ENCODE results near the gene STMP1.
A peak's percentile ranks its signal among the peaks of the same experiment; 100 is the strongest.

The STMP1 gene

GRCh38 chr7:135706858-135707569 lies 44.7 kb downstream of the STMP1 start:
- no peak for TF ChIP-seq CTCF (IDR thresholded peaks at IDR 0.05; ENCODE audit: unreplicated experiment in 3 of 3)
- H3K4me3 Mint-ChIP-seq: no peak overlapping the region
- no peaks in the 10 kb centered on the region for H3K27me3 Mint-ChIP-seq (ENCODE audit: low read depth)
- H3K36me3 Mint-ChIP-seq (ENCODE audit: low read depth): no peaks in the 10 kb centered on the region
- peaks cover 6% of the 10 kb centered on the region for H3K4me1 Mint-ChIP-seq
- no peaks in the 10 kb centered on the region for H3K9me3 Mint-ChIP-seq
- no peak overlapping the region for H3K27ac Mint-ChIP-seq

- TF ChIP-seq CTCF (IDR thresholded peaks at IDR 0.05; ENCODE audit: unreplicated experiment in 3 of 3): no peak
- Mint-ChIP-seq H3K9me3 (no peaks in the 10 kb centered on the region), H3K27ac (no peak overlapping the region), H3K4me1 (peaks cover 6% of the 10 kb centered on the region), H3K36me3 (ENCODE audit: low read depth) (no peaks in the 10 kb centered on the region), H3K4me3 (no peak overlapping the region), H3K27me3 (ENCODE audit: low read depth) (no peaks in the 10 kb centered on the region)
These were observed 45.3 kb downstream of the STMP1 start for GRCh38 chr7:135707570-135707966.

- Mint-ChIP-seq H3K4me3 (no peak overlapping the region), H3K4me1 (peaks cover 10% of the 10 kb centered on the region), H3K36me3 (ENCODE audit: low read depth) (no peaks in the 10 kb centered on the region), H3K27me3 (ENCODE audit: low read depth) (no peaks in the 10 kb centered on the region), H3K9me3 (no peaks in the 10 kb centered on the region), H3K27ac (no peak overlapping the region)
- TF ChIP-seq CTCF (IDR thresholded peaks at IDR 0.05; ENCODE audit: unreplicated experiment in 3 of 3): no peak
These were observed 45.7 kb downstream of the STMP1 start for GRCh38 chr7:135708041-135708440.

GRCh38 chr7:135709508-135709907 lies 47.2 kb downstream of the STMP1 start:
- no peak for TF ChIP-seq CTCF (IDR thresholded peaks at IDR 0.05; ENCODE audit: unreplicated experiment in 3 of 3)
- Mint-ChIP-seq H3K9me3 (no peaks in the 10 kb centered on the region), H3K4me3 (no peak overlapping the region)

GRCh38 chr7:135710417-135711138 lies 48.3 kb downstream of the STMP1 start:
- H3K27ac Mint-ChIP-seq: no peak overlapping the region
- peaks cover 5% of the 10 kb centered on the region for H3K4me1 Mint-ChIP-seq
- no peaks in the 10 kb centered on the region for H3K9me3 Mint-ChIP-seq
- no peaks in the 10 kb centered on the region for H3K27me3 Mint-ChIP-seq (ENCODE audit: low read depth)
- no peaks in the 10 kb centered on the region for H3K36me3 Mint-ChIP-seq (ENCODE audit: low read depth)
- TF ChIP-seq CTCF (IDR thresholded peaks at IDR 0.05; ENCODE audit: unreplicated experiment in 3 of 3): peak; percentile 44 to 66 (median 53)
- H3K4me3 Mint-ChIP-seq: no peak overlapping the region

More at GRCh38 chr7:135709508-135709907, 47.2 kb downstream of the STMP1 start:
- H3K36me3 Mint-ChIP-seq (ENCODE audit: low read depth): no peaks in the 10 kb centered on the region
- H3K4me1 Mint-ChIP-seq: peaks cover 10% of the 10 kb centered on the region
- no peak overlapping the region for H3K27ac Mint-ChIP-seq
- no peaks in the 10 kb centered on the region for H3K27me3 Mint-ChIP-seq (ENCODE audit: low read depth)

- Mint-ChIP-seq H3K36me3 (ENCODE audit: low read depth) (no peaks in the 10 kb centered on the region), H3K4me1 (peaks cover 5% of the 10 kb centered on the region), H3K9me3 (no peaks in the 10 kb centered on the region), H3K27me3 (ENCODE audit: low read depth) (no peaks in the 10 kb centered on the region), H3K4me3 (no peak overlapping the region), H3K27ac (no peak overlapping the region)
- TF ChIP-seq CTCF (IDR thresholded peaks at IDR 0.05; ENCODE audit: unreplicated experiment in 3 of 3): peak in 1 of 3 experiments; percentile 7
These were observed 48.8 kb downstream of the STMP1 start for GRCh38 chr7:135711139-135711469.
